Heart left ventricle (tissue), 16 donors: Measurements from ENCODE around the gene PLCB4. TPM values are rescaled to one million over a fixed set of nuclear protein-coding genes. Genes with fewer than 3 reads are reported as not detected.

Experiments
- ATAC-seq, 4 donors: fragments of 200-7000 bp; cut with Tn5 transposase; one replicate each; pipeline ENCODE4 v1.9.1; 2020 to 2022; ENCODE audit warnings: moderate library complexity in 4 of 4, mild to moderate bottlenecking in 3 of 4, moderate number of reproducible peaks in 1 of 4
- DNase-seq, 5 donors: peaks; one replicate each; pipeline ENCODE4 v3.0.0-alpha.2; 2020
- H3K27ac ChIP-seq, 12 donors: fragments of 200-600 bp; sonication (generic) in 4 of 12; one replicate each; pipeline versions ENCODE4 v1.5.0 to v1.8.0; 2016 to 2022; ENCODE audit warnings: mild to moderate bottlenecking in 2 of 12
- H3K27me3 ChIP-seq, 9 donors: fragments of 200-600 bp; sonication (generic) in 2 of 9; one replicate each; pipeline versions ENCODE4 v1.5.1 to v1.8.0; 2016 to 2022; ENCODE audit warnings: mild to moderate bottlenecking in 3 of 9
- H3K36me3 ChIP-seq, 9 donors: fragments of 200-600 bp; sonication (generic) in 2 of 9; one replicate each; pipeline versions ENCODE4 v1.5.0 to v1.8.0; 2018 to 2022; ENCODE audit warnings: mild to moderate bottlenecking in 2 of 9
- H3K4me1 ChIP-seq, 12 donors: fragments of 200-600 bp; sonication (generic) in 4 of 12; one replicate each; pipeline versions ENCODE4 v1.5.0 to v1.8.0; 2016 to 2022; ENCODE audit warnings: mild to moderate bottlenecking in 3 of 12
- H3K4me3 ChIP-seq, 12 donors: fragments of 200-600 bp; sonication (generic) in 4 of 12; one replicate each; pipeline versions ENCODE4 v1.5.0 to v1.8.0; 2017 to 2022; ENCODE audit warnings: mild to moderate bottlenecking in 9 of 12, moderate library complexity in 4 of 12
- H3K9me3 ChIP-seq, 12 donors: fragments of 200-600 bp; sonication (generic) in 4 of 12; one replicate each; pipeline versions ENCODE4 v1.5.0 to v1.8.0; 2016 to 2022; ENCODE audit warnings: mild to moderate bottlenecking in 1 of 12
- CTCF ChIP-seq, 12 donors: fragments of 200-600 bp; sonication (generic) in 4 of 12; IDR thresholded peaks; one replicate each; pipeline versions ENCODE4 v1.5.0 to v1.8.0; 2018 to 2022; ENCODE audit warnings: antibody characterized with exemption in 12 of 12, mild to moderate bottlenecking in 5 of 12
- POLR2A ChIP-seq, 2 donors: fragments of 450-650 bp; IDR thresholded peaks; one replicate each; pipeline ENCODE4 v1.6.1; 2017; ENCODE audit warnings: antibody characterized with exemption in 2 of 2, mild to moderate bottlenecking in 2 of 2, moderate library complexity in 2 of 2
- WGBS, 4 donors: extraction: QIAGEN DNeasy Blood & Tissue Kit in 2 of 4; methylation state at CpG; one replicate each; pipeline versions ENCODE4 v1.1.5 to v1.1.7; 2013 to 2018; 5-methylcytosine and 5-hydroxymethylcytosine counted together
- intact Hi-C, 10 donors: fragments of 100-400 bp; cut with DNase I; formaldehyde crosslinking; loops; one replicate each; pipeline versions ENCODE4 v1.11.1 to v1.14.2; 2022
- polyA plus RNA-seq, 2 donors: library from polyadenylated mRNA; stranded (reverse); fragments of 200-250 nt; gene quantifications; one replicate each; pipeline ENCODE4 v1.2.3, GENCODE V29; 2013
- total RNA-seq, 9 donors: library from RNA; depleted of rRNA in 2 of 9; stranded (reverse); fragments of >200 nt in 2 of 9; fragmentation: NEBNext Ultra II Directional in 3 of 9; extraction: Animal tissue kit (Norgen Biotek cat#: 25700) in 3 of 9; gene quantifications; one replicate each; pipeline versions ENCODE4 v1.1.0 to v1.2.4, GENCODE V29; 2016 to 2023
- donor health status: ischemic (EF 13 %, LVEDD 7.1; RV severe dilation, severe dysfunction).
- donor health status: healthy with polysubstance abuse.
- donor health status: DM: no; HTN: yes; CAD: no.
- donor health status: DM: no; HTN: no; CAD: no.
- donor health status: ischemic (EF 25% LVEDD 6.9; RV normal size, moderate dysfunction).
- donor health status: ischemic (EF 25% LVEDD 5.7; RV mildly dilated, moderate dysfunction).
- donor health status: healthy.
- donor health status: DM: yes; HTN: yes; CAD: no.
- donor health status: ischemic (EF 35%, LVEDD 5.7; RV mildly dilated, moderate dysfunction).
- donor health status: nonischemic (EF 11% LVEDD 7.7; RV severe dilation, severe dysfunction).
- donor health status: DM: yes; HTN: yes; CAD: no.
- donor health status: PGD.
- donor health status: ischemic (EF 29% LVEDD 5.4; RV normal size, mild dysfunction).
- donor health status: nonischemic (EF 23%, LVEDD 6.1; RV moderate dilation, normal function).

The PLCB4 gene
- total and polyA plus RNA-seq, 11 donors, result 8.4 to 31.8 (median 18.5) TPM

DNA sequence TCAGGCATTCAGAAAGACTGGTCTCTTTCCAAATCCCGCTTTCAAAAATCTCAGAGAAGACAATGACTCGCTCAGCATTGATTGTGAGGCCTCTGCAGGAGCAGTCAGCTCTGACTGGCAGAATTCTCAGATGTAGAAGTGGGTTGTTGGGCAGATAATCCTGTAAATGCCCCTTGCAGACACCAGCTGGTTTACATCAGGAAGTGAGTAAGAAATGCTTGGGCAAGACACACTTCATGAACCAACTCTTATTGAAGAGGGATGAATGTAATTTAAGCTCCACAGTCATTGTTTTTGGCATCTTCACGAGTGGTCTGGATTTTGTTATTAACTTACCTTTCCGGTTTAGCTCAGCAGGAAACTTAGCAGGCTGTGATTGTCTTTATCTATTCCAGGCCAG, 166.6 kb downstream of the PLCB4 start:
- peaks cover 0 to 22% (median 6%) of the 10 kb centered on the region in 12 donors for H3K4me1 ChIP-seq
- H3K4me3 ChIP-seq, result no peak overlapping the region
- H3K9me3 ChIP-seq, result no peaks in the 10 kb centered on the region
- ATAC-seq (peak in 1 of 4 donors; percentile 44), DNase-seq (no peak)
- H3K36me3 ChIP-seq, result no peaks in the 10 kb centered on the region
- WGBS, 4 donors, result 51 to 61% (median 56%) methylated on average over 4 of the region's 4 CpGs
- TF ChIP-seq POLR2A (IDR thresholded peaks at IDR 0.05) (no peak), CTCF (IDR thresholded peaks at IDR 0.05) (no peak)
- intact Hi-C loops, result no loop called here
- no peaks in the 10 kb centered on the region for H3K27me3 ChIP-seq
- H3K27ac ChIP-seq, result no peak overlapping the region

- no peaks in the 10 kb centered on the region for H3K9me3 ChIP-seq
- no peak for TF ChIP-seq POLR2A (IDR thresholded peaks at IDR 0.05)
- TF ChIP-seq CTCF (IDR thresholded peaks at IDR 0.05), result no peak
- 63 to 72% (median 67%) methylated on average over 4 of the region's 4 CpGs for WGBS, 4 donors
- no peak overlapping the region for H3K4me3 ChIP-seq
- H3K27me3 ChIP-seq, result no peaks in the 10 kb centered on the region
- intact Hi-C loops, result no loop called here
- no peaks in the 10 kb centered on the region for H3K36me3 ChIP-seq
- H3K4me1 ChIP-seq, result peaks cover 0 to 29% (median 8%) of the 10 kb centered on the region in 12 donors
- ATAC-seq (no peak), DNase-seq (no peak)
- no peak overlapping the region for H3K27ac ChIP-seq
Observed at GRCh38 chr20:9236458-9236857, 167.6 kb downstream of the PLCB4 start.

- ATAC-seq (peak in 2 of 4 donors; percentile 39 to 72), DNase-seq (no peak)
- H3K9me3 ChIP-seq, result no peaks in the 10 kb centered on the region
- no peaks in the 10 kb centered on the region for H3K36me3 ChIP-seq
- H3K27ac ChIP-seq, result no peak overlapping the region
- no peak for TF ChIP-seq CTCF (IDR thresholded peaks at IDR 0.05)
- no peak for TF ChIP-seq POLR2A (IDR thresholded peaks at IDR 0.05)
- intact Hi-C loops, result no loop called here
- no peak overlapping the region for H3K4me3 ChIP-seq
- peaks cover 0 to 41% (median 10%) of the 10 kb centered on the region in 12 donors for H3K4me1 ChIP-seq
- H3K27me3 ChIP-seq, result no peaks in the 10 kb centered on the region
Observed at GRCh38 chr20:9241232-9241692, 172.4 kb downstream of the PLCB4 start.

GRCh38 chr20:9241721-9242427, 173.0 kb downstream of the PLCB4 start:
- Histone ChIP-seq H3K4me3 (no peak overlapping the region), H3K36me3 (no peaks in the 10 kb centered on the region), H3K27me3 (no peaks in the 10 kb centered on the region), H3K27ac (no peak overlapping the region), H3K4me1 (peaks cover 0 to 39% (median 10%) of the 10 kb centered on the region in 12 donors), H3K9me3 (no peaks in the 10 kb centered on the region)
- TF ChIP-seq CTCF (IDR thresholded peaks at IDR 0.05) (no peak), POLR2A (IDR thresholded peaks at IDR 0.05) (no peak)
- WGBS, 4 donors, result 93 to 100% (median 99%) methylated on average over 3 of the region's 3 CpGs
- DNase-seq (peak in 1 of 5 donors; percentile 38), ATAC-seq (peak in 2 of 4 donors; percentile 6 to 59)
- intact Hi-C loops, result no loop called here
